HEK293 (cell line): ENCODE data around the gene CXCL3.

Experiments used
- CTCF ChIA-PET: fragments of 350-600 bp; formaldehyde crosslinking; extraction: SDS; loops from one replicate; lab custom pipeline; 2021; ENCODE audit warnings: antibody characterized with exemption; lab: Yijun Ruan, JAX
- POLR2A ChIA-PET: fragments of 300-600 bp; formaldehyde crosslinking; extraction: SDS; loops from one replicate; lab custom pipeline; 2020; ENCODE audit warnings: antibody characterized with exemption, inconsistent platforms; lab: Yijun Ruan, JAX
- H3K27ac ChIP-seq: fragments of 200-500 bp; sonication (Bioruptor generic); 2 replicates; pipeline ENCODE4 v1.5.1; 2014; ENCODE audit warnings: low read depth, low read length, control low read depth, inconsistent platforms; ENCODE audit errors: extremely low read depth
- H3K36me3 ChIP-seq, 2 experiments: fragments of 200-500 bp in 1 of 2; sonication (Bioruptor generic) in 1 of 2; 1 replicate in 1 of 2; 2 replicates in 1 of 2; pipeline ENCODE4 v1.5.1; 2014 to 2017; ENCODE audit warnings: inconsistent platforms in 2 of 2, low read length in 2 of 2; ENCODE audit not compliant: control insufficient read depth in 2 of 2, insufficient read depth in 1 of 2
- H3K4me1 ChIP-seq: fragments of 200-500 bp; sonication (Bioruptor generic); 2 replicates; pipeline ENCODE4 v1.5.1; 2014; ENCODE audit warnings: mild to moderate bottlenecking, low read length, inconsistent platforms; ENCODE audit not compliant: control insufficient read depth, insufficient read depth
- H3K4me3 ChIP-seq: 2 replicates; pipeline ENCODE4 v1.5.1; 2011; ENCODE audit warnings: low read depth, mild to moderate bottlenecking, control low read depth, low read length, moderate library complexity
- H3K9me3 ChIP-seq: fragments of 200-500 bp; sonication (Bioruptor generic); 2 replicates; pipeline ENCODE4 v1.5.1; 2014; ENCODE audit warnings: low read depth, low read length, inconsistent platforms; ENCODE audit not compliant: control insufficient read depth, insufficient read depth
- HOXA7 ChIP-seq: sonication (generic); formaldehyde crosslinking; IDR thresholded peaks from 2 replicates; pipeline ENCODE4 v1.8.1; 2022; ENCODE audit warnings: missing genetic modification reagents, borderline replicate concordance
- KLF8 ChIP-seq: fragments of 450-650 bp; formaldehyde crosslinking; IDR thresholded peaks from 2 replicates; pipeline ENCODE4 v1.5.1; 2016; ENCODE audit warnings: missing biosample characterization, missing genetic modification characterization
- OSR2 ChIP-seq: fragments of 450-650 bp; formaldehyde crosslinking; IDR thresholded peaks from 2 replicates; pipeline ENCODE4 v1.5.1; 2016; ENCODE audit warnings: missing biosample characterization, missing genetic modification characterization
- PRDM1 ChIP-seq: fragments of 450-650 bp; formaldehyde crosslinking; IDR thresholded peaks from 2 replicates; pipeline ENCODE4; 2016; ENCODE audit warnings: missing biosample characterization, missing genetic modification characterization
- SP3 ChIP-seq: fragments of 450-650 bp; formaldehyde crosslinking; IDR thresholded peaks from 2 replicates; pipeline ENCODE4 v1.5.1; 2016; ENCODE audit warnings: missing biosample characterization, missing genetic modification characterization
- SP7 ChIP-seq: fragments of 450-650 bp; formaldehyde crosslinking; IDR thresholded peaks from 2 replicates; pipeline ENCODE4 v1.5.1; 2016; ENCODE audit warnings: missing biosample characterization, missing genetic modification characterization
- ZBTB1 ChIP-seq: fragments of 450-650 bp; formaldehyde crosslinking; IDR thresholded peaks from 2 replicates; pipeline ENCODE4 v1.5.1; 2016; ENCODE audit warnings: missing biosample characterization, missing genetic modification characterization
- ZIC2 ChIP-seq: fragments of 450-650 bp; formaldehyde crosslinking; IDR thresholded peaks from 2 replicates; pipeline ENCODE4 v1.5.1; 2016; ENCODE audit warnings: missing biosample characterization, missing genetic modification characterization
- ZNF184 ChIP-seq: fragments of 450-650 bp; IDR thresholded peaks from 2 replicates; pipeline ENCODE4 v1.5.1; 2018; ENCODE audit warnings: missing biosample characterization, mild to moderate bottlenecking, missing genetic modification characterization
- ZNF214 ChIP-seq: fragments of 450-650 bp; formaldehyde crosslinking; IDR thresholded peaks from 2 replicates; pipeline ENCODE4 v1.5.1; 2017; ENCODE audit warnings: missing biosample characterization, mild to moderate bottlenecking, missing genetic modification characterization, borderline replicate concordance
- ZNF324 ChIP-seq: fragments of 450-650 bp; formaldehyde crosslinking; IDR thresholded peaks from 2 replicates; pipeline ENCODE4 v1.5.1; 2016; ENCODE audit warnings: missing biosample characterization, missing genetic modification characterization
- ZNF350 ChIP-seq: fragments of 450-650 bp; formaldehyde crosslinking; IDR thresholded peaks from 2 replicates; pipeline ENCODE4 v1.5.0; 2017; ENCODE audit warnings: missing biosample characterization, mild to moderate bottlenecking, missing genetic modification characterization
- ZNF366 ChIP-seq: fragments of 450-650 bp; formaldehyde crosslinking; conservative IDR thresholded peaks from 2 replicates; pipeline ENCODE4 v1.5.1; 2016; ENCODE audit warnings: missing biosample characterization, missing genetic modification characterization
- ZNF394 ChIP-seq: fragments of 450-650 bp; formaldehyde crosslinking; IDR thresholded peaks from 2 replicates; pipeline ENCODE4 v1.5.1; 2016; ENCODE audit warnings: missing biosample characterization, missing genetic modification characterization, mild to moderate bottlenecking, moderate library complexity, borderline replicate concordance
- ZNF426 ChIP-seq: fragments of 450-650 bp; formaldehyde crosslinking; IDR thresholded peaks from 2 replicates; pipeline ENCODE4 v1.5.1; 2017; ENCODE audit warnings: missing biosample characterization, missing genetic modification characterization, mild to moderate bottlenecking, inconsistent platforms, moderate library complexity
- ZNF510 ChIP-seq: fragments of 450-650 bp; formaldehyde crosslinking; IDR thresholded peaks from 2 replicates; pipeline ENCODE4 v1.5.1; 2018; ENCODE audit warnings: mild to moderate bottlenecking, missing genetic modification characterization, missing biosample characterization; ENCODE audit not compliant: insufficient replicate concordance
- ZNF654 ChIP-seq: fragments of 450-650 bp; formaldehyde crosslinking; IDR thresholded peaks from 2 replicates; pipeline ENCODE4 v1.5.1; 2016; ENCODE audit warnings: low read depth, missing biosample characterization, missing genetic modification characterization
- ZNF660 ChIP-seq: fragments of 450-650 bp; IDR thresholded peaks from 2 replicates; pipeline ENCODE4 v1.5.1; 2018; ENCODE audit warnings: missing biosample characterization, mild to moderate bottlenecking, missing genetic modification characterization
- ZNF664 ChIP-seq: fragments of 450-650 bp; formaldehyde crosslinking; IDR thresholded peaks from 2 replicates; pipeline ENCODE4 v1.5.1; 2016; ENCODE audit warnings: missing biosample characterization, missing genetic modification characterization
- ZNF776 ChIP-seq: fragments of 450-650 bp; formaldehyde crosslinking; IDR thresholded peaks from 2 replicates; pipeline ENCODE4 v1.5.0; 2017; ENCODE audit warnings: missing biosample characterization, missing genetic modification characterization, borderline replicate concordance
- ZNF777 ChIP-seq: fragments of 450-650 bp; formaldehyde crosslinking; IDR thresholded peaks from 2 replicates; pipeline ENCODE4 v1.5.1; 2017; ENCODE audit warnings: missing biosample characterization, missing genetic modification characterization, borderline replicate concordance
- ZXDB ChIP-seq: fragments of 450-650 bp; formaldehyde crosslinking; IDR thresholded peaks from 2 replicates; pipeline ENCODE4 v1.5.1; 2016; ENCODE audit warnings: missing biosample characterization, missing genetic modification characterization
- TF ChIP-seq, protein P1 (sequence below): fragments of 450-650 bp; formaldehyde crosslinking; conservative IDR thresholded peaks from 2 replicates; pipeline ENCODE4 v1.5.1; 2016; ENCODE audit warnings: low read depth, missing biosample characterization, missing genetic modification characterization
- TF ChIP-seq, protein P2 (sequence below): fragments of 450-650 bp; formaldehyde crosslinking; IDR thresholded peaks from 2 replicates; pipeline ENCODE4 v1.5.1; 2017; ENCODE audit warnings: missing biosample characterization, missing genetic modification characterization
- TF ChIP-seq, protein P3 (sequence below): fragments of 450-650 bp; formaldehyde crosslinking; IDR thresholded peaks from 2 replicates; pipeline ENCODE4 v1.5.1; 2017; ENCODE audit warnings: missing biosample characterization, missing genetic modification characterization
- TF ChIP-seq, protein P4 (sequence below): fragments of 450-650 bp; formaldehyde crosslinking; IDR thresholded peaks from 2 replicates; pipeline ENCODE4 v1.5.1; 2017; ENCODE audit warnings: missing biosample characterization, missing genetic modification characterization

CXCL3 gene

DNA sequence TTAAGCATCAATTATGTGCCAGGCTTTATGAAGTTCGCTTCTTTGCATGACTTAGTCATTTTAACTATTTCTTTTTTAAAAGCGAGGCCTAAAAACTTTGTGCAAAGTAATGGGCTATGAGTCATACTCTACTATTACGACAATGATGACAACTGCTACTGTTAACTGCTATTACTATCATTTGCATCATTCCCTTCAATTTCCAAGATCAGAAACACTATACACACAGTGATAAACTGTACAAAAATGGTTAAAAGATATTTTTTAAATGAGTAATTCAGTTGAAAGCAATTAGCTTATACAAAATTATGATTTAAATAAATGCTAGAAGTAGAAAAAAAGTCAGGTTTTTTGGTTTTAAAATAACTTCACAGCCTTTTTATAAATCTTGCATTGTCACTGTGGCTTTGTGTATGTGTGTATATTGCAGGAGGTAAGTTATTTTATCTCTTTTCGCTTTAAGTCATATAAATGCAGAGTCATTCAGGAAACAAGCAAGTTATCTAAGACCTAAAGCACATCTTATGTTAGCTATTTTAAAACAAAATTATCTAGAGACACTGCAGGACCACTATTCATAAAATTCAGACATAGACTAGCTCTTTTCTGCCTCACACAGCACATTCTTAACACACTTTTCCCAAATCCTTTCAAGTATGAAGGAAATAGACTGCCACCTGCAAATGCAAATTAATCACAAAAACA, 18.5 kb upstream of the CXCL3 start (continued):
- TF ChIP-seq, protein P1, sequence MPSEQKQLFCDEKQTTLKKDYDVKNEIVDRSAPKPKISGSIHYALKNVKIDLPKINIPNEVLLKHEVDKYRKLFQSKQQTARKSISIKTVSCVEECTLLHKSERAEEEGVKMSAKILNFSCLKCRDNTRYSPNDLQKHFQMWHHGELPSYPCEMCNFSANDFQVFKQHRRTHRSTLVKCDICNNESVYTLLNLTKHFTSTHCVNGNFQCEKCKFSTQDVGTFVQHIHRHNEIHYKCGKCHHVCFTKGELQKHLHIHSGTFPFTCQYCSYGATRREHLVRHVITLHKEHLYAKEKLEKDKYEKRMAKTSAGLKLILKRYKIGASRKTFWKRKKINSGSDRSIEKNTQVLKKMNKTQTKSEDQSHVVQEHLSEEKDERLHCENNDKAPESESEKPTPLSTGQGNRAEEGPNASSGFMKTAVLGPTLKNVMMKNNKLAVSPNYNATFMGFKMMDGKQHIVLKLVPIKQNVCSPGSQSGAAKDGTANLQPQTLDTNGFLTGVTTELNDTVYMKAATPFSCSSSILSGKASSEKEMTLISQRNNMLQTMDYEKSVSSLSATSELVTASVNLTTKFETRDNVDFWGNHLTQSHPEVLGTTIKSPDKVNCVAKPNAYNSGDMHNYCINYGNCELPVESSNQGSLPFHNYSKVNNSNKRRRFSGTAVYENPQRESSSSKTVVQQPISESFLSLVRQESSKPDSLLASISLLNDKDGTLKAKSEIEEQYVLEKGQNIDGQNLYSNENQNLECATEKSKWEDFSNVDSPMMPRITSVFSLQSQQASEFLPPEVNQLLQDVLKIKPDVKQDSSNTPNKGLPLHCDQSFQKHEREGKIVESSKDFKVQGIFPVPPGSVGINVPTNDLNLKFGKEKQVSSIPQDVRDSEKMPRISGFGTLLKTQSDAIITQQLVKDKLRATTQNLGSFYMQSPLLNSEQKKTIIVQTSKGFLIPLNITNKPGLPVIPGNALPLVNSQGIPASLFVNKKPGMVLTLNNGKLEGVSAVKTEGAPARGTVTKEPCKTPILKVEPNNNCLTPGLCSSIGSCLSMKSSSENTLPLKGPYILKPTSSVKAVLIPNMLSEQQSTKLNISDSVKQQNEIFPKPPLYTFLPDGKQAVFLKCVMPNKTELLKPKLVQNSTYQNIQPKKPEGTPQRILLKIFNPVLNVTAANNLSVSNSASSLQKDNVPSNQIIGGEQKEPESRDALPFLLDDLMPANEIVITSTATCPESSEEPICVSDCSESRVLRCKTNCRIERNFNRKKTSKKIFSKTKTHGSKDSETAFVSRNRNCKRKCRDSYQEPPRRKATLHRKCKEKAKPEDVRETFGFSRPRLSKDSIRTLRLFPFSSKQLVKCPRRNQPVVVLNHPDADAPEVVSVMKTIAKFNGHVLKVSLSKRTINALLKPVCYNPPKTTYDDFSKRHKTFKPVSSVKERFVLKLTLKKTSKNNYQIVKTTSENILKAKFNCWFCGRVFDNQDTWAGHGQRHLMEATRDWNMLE (tag by site-specific recombination), result peak; percentile 52
- 0 out of 2 replicates have a peak, but pooled peaks have one; percentile 67 for TF ChIP-seq ZNF660 (tag by site-specific recombination)
- TF ChIP-seq HOXA7 (CRISPR knock-in tag), result no peak
- TF ChIP-seq ZNF366, result peak; percentile 62
- TF ChIP-seq ZNF394 (tag by site-specific recombination), result peak; percentile 36; the same call in 1 of the 2 replicates
- 0 out of 2 replicates have a peak, but pooled peaks have one; percentile 5 for TF ChIP-seq ZNF664 (tag by site-specific recombination)

DNA sequence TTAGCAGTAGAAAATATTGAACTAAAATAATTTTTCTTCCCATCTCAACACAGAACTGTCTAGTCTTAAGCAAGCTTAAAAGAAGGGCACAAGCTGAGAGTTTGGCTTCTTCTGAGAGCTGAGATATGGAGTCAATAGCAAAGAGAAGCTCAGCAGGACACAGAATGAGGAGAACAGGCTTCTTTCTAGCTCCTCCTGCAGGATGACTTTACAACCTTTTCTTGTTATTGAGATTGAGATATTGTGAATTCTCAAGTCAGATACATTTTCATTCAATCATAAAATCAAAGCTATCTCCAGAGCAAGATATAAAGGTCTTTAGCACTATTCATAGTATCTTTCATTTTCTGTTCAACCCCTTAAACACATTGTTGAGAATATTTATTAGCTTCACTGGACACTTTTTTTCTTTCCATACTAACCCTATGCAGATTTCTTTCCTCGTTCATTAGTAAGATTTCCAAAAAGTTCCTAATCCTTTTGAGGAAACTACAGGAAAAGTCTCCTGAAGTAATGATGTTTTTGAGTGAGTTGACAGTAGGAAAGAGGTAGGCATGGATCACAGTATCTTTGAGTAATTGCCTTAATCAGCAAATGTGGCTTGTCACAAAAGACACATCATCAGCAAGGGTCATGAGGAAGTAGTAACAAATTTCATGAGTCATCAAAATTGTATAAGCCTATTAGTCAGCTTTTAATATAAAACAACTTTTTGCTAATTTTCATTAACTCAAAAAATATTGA, 17.8 kb upstream of the CXCL3 start:
- no peak overlapping the region for H3K27ac ChIP-seq
- H3K4me1 ChIP-seq, result no peaks in the 10 kb centered on the region; the same call in 1 of the 2 replicates
- no peaks in the 10 kb centered on the region for H3K9me3 ChIP-seq
- CTCF ChIA-PET, result interaction anchor here (0.7 to 1.2 kb wide), 5 partner anchors 45 to 395 kb away, joined by 3 to 6 read pairs (median 3); no protein-coding TSS in a partner anchor
- POLR2A ChIA-PET, result no interaction called here
- no peak overlapping the region for H3K4me3 ChIP-seq
- H3K36me3 ChIP-seq, result no peaks in the 10 kb centered on the region
- TF ChIP-seq ZNF394 (tag by site-specific recombination), result no peak
- no peak for TF ChIP-seq PRDM1 (tag by site-specific recombination)
- TF ChIP-seq ZIC2 (tag by site-specific recombination), result no peak
- no peak for TF ChIP-seq ZXDB
- peak; percentile 44; the same call in 1 of the 2 replicates for TF ChIP-seq ZNF184
- 0 out of 2 replicates have a peak, but pooled peaks have one; percentile 20 for TF ChIP-seq OSR2 (tag by site-specific recombination)
- TF ChIP-seq, protein P2, sequence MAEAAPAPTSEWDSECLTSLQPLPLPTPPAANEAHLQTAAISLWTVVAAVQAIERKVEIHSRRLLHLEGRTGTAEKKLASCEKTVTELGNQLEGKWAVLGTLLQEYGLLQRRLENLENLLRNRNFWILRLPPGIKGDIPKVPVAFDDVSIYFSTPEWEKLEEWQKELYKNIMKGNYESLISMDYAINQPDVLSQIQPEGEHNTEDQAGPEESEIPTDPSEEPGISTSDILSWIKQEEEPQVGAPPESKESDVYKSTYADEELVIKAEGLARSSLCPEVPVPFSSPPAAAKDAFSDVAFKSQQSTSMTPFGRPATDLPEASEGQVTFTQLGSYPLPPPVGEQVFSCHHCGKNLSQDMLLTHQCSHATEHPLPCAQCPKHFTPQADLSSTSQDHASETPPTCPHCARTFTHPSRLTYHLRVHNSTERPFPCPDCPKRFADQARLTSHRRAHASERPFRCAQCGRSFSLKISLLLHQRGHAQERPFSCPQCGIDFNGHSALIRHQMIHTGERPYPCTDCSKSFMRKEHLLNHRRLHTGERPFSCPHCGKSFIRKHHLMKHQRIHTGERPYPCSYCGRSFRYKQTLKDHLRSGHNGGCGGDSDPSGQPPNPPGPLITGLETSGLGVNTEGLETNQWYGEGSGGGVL (tag by site-specific recombination), result 0 out of 2 replicates have a peak, but pooled peaks have one; percentile 11
- 0 out of 2 replicates have a peak, but pooled peaks have one; percentile 49 for TF ChIP-seq ZNF324 (tag by site-specific recombination)
- no peak for TF ChIP-seq ZNF777 (tag by site-specific recombination)
- TF ChIP-seq ZBTB1, result no peak
- TF ChIP-seq SP7 (tag by site-specific recombination), result no peak
- TF ChIP-seq, protein P3, sequence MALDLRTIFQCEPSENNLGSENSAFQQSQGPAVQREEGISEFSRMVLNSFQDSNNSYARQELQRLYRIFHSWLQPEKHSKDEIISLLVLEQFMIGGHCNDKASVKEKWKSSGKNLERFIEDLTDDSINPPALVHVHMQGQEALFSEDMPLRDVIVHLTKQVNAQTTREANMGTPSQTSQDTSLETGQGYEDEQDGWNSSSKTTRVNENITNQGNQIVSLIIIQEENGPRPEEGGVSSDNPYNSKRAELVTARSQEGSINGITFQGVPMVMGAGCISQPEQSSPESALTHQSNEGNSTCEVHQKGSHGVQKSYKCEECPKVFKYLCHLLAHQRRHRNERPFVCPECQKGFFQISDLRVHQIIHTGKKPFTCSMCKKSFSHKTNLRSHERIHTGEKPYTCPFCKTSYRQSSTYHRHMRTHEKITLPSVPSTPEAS (tag by site-specific recombination), result 0 out of 2 replicates have a peak, but pooled peaks have one; percentile 24
- TF ChIP-seq ZNF214 (tag by site-specific recombination), result no peak
- TF ChIP-seq ZNF654 (tag by site-specific recombination), result no peak
- no peak for TF ChIP-seq SP3 (tag by site-specific recombination)
- no peak for TF ChIP-seq ZNF776 (tag by site-specific recombination)
- no peak for TF ChIP-seq ZNF350 (tag by site-specific recombination)
- no peak for TF ChIP-seq ZNF426 (tag by site-specific recombination)
- TF ChIP-seq, protein P4, sequence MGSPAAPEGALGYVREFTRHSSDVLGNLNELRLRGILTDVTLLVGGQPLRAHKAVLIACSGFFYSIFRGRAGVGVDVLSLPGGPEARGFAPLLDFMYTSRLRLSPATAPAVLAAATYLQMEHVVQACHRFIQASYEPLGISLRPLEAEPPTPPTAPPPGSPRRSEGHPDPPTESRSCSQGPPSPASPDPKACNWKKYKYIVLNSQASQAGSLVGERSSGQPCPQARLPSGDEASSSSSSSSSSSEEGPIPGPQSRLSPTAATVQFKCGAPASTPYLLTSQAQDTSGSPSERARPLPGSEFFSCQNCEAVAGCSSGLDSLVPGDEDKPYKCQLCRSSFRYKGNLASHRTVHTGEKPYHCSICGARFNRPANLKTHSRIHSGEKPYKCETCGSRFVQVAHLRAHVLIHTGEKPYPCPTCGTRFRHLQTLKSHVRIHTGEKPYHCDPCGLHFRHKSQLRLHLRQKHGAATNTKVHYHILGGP, result no peak
- TF ChIP-seq ZNF510 (tag by site-specific recombination), result no peak
- TF ChIP-seq KLF8, result no peak
